Measurements from ENCODE around the gene DNAJB6.
"Not testable (repeated sequence)": the region's sequence is repeated elsewhere in the genome, so short reads cannot be mapped to it uniquely, and the experiment has no call there.

Gene DNAJB6

DNA sequence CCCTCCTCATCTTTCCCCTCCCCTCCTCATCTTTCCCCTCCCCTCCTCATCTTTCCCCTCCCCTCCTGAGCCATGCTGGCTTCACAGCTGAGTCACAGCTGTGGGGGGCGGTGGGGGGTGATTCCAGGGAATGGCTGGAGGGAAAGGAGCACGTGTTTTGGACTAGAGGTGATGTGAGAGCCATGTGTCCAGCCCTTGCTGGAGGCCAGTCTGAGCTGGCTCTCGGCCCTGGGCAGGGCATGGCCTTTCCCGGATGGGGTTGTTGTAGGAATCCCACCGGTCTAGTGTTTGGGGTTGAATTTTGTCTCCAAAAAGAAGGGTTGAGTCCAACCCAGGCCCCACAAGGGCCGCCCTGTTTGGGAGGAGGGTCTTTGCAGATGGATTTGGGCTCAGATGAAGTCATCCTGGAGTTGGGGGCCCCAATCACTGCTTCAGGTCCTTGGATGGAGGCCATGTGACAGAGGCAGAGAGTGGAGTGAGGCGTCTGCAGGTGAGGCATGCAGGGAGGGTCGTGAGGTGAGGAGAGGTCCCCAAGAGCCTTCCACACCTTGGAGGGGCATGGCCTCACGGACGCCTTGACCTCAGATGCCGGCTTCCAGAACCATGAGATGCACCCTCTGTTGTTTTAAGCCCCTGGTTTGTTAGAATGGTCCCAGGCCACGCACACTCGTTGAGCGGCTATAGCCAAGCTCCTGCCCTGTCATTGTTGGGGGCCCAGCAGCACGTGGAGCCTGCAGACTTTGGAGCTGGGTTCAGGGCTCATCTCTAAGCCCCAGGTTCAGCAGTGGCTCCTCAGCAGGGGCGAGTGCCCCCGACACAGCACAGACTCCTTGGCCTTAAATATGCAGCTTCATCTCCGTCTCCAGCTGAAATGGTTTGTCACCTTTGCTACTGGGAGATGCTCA lies 101.6 kb downstream of the DNAJB6 start:
- in situ Hi-C loops (cut with MboI; ENCODE audit: low sequenced_read_pairs) = no loop called here

DNA sequence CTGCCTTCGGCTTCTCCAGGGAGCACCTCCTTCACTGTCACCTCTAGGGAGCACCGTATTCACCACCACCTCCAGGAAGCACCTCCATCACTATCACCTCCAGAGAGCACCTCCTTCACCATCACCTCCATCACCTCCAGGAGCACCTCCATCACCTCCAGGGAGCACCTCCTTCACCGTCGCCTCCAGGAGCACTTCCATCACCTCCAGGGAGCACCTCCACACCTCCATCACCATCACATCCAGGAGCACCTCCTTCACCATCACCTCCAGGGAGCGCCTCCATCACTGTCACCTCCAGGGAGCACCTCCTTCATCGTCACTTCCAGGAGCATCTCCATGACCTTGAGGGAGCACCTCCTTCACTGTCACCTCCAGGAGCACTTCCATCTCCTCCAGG lies 102.3 kb downstream of the DNAJB6 start:
- in situ Hi-C loops (cut with MboI; ENCODE audit: low sequenced_read_pairs) = no loop called here

DNA sequence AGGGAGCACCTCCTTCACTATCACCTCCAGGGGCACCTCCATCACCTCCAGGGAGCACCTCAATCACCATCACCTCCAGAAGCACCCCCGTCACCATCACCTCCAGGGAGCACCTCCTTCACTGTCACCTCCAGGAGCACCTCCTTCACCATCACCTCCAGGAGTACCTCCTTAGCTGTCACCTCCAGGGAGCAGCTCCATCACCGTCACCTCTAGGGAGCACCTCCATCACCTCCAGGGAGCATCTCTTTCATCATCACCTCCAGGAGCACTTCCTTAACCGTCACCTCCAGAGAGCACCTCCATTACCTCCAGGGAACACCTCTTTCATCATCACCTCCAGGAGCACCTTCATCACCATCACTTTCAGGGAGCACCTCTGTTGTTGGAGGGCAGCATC lies 103.0 kb downstream of the DNAJB6 start:
- in situ Hi-C loops (cut with MboI; ENCODE audit: low sequenced_read_pairs) = no loop called here

DNA sequence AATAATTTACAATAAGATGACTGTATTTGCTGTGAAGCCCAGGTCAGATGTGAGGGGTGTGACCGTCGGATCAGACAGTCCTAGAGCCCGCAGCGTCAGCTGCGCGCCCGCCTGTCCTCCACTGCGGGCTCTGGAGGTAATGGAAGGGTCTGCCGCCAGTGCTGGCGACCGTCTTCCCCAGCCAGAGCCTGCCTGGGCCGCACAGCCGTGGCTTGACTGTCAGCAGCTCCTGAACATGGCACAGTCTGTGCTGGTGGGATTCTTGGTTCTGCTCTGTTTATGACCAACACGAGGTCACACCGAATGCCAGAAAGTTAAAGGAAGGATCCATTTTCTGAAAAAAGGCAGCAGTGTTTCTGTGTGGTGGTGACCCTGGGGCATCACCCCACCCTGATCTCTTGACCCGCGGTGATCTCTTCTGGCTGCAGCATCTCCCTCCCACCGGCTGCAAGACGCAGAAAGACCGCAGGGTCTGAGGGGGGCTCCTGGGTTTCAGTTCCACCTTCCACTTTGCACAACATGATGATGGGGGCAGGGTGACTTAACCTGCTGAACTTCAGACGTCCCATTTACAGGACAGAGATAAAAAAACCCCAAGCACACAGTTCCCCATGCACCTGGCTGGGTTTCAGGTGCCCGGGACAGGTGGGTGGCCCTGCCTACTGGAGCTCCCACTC lies 103.7 kb downstream of the DNAJB6 start:
- in situ Hi-C loops (cut with MboI; ENCODE audit: low sequenced_read_pairs) = no loop called here

DNA sequence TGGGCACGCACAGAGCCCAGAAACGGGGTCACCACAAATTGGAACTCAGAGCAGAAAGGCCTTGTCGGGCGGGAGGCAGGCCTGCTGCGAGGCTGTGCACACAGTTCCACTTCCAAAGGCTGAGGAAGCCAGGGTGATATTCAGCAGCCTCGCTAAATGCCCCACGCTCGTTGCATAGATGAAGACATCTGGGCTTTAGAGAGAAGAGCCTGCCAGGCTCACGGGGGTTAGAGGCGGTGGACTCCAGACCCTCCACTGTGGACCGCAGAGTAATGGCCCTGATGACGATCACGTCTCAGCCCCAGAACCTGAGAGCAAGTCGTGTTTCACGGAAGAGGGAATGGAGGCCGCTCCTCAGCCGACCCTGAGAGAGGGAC lies 104.2 kb downstream of the DNAJB6 start:
- in situ Hi-C loops (cut with MboI; ENCODE audit: low sequenced_read_pairs) = no loop called here

DNA sequence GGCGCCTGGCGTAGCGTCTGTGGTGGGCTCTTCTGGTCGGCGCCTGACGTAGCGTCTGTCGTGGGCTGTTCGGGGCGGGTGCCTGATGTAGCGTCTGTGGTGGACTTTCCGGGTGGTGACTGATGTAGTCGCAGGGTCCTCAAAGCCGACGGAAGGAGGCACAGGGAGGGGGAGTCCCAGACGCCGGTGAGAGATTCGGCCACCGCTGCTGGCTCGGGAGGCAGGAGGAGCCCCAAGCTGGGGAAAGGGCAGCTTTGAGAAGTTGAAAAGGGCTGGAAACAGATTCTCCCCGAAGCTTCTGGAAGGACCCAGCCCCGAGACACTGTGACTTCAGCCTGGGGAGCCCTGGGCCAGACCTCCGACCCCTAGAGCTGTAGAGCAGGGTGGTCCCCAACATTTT lies 105.7 kb downstream of the DNAJB6 start:
- in situ Hi-C loops (cut with MboI; ENCODE audit: low sequenced_read_pairs) = no loop called here

DNA sequence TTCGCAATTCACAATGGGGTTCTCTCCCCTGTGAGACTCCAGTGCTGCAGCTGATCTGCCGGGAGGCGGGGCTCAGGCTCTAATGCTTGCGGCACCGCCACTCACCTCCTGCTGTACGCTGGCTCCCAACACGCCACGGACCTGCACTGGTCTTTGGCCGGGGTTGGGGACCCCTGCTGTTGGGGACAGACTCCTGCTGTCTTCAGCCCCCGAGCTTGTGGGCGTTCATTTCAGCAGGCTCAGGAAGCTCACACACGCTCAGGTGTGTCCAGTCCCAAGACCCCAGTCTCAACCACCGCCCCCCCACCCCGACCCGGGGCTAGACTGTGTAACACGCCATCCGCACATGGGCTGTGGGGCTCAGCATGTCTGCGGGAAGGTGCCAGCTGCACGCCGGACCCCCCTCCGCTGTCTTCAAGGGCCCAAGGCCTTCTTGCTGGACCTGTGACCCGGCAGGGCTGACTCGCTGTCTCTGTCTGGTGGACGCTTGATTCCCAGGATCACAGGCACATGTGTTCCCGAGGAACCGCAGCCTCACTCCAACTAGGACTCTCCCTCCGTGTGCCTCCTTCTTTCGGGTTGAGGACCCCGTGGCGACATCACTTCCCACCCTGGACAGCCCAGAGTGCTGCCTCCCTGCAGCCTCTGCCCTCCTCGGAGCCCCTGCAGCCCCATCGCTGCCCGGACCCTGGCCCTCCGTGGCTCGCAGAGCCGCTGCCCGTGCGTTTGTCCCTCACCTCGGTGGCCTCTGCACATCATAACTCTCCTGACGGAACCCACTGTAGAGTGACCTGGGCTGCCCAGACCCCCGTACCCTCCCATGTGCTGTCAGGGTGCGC lies 106.4 kb downstream of the DNAJB6 start:
- in situ Hi-C loops (cut with MboI; ENCODE audit: low sequenced_read_pairs) = no loop called here

DNA sequence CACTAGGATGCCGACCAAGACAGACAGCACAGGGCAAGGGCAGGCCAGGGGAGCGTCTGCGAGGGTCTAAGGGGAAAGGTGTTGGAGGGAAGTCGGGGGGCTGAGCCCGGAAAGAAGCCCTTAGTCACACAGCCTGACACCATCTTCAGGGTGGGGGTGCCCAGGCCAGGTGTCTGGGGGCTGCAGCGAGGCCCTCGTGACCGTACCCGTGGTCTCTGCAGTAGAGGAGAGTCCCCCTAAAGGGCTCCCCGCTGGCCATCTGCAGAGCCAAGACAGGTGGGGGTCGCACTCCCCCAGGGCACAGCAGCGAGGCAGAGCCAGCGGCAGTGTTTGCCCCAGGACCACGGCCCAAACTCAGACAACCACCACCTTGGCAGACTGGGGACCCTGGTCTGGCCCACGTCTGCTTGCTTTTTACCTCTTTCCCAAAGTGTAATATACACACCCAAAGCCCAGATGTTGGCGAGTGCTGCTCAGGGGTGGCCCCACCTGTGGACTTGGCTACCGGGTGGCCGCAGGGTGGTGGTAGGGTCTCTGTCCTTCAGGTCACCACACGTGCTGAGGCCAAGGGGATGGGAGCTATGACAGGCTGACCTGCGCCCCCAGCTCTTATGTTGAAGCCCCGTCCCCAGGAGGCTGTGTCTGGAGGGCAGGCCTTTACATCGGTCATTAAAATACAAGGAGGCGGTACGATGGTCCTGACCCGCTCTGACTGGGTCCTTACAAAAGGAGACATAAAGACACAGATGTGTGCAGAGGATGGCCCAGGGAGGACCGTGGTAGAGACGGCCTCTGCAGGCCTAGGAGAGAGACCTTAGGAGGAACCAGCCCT lies 107.4 kb downstream of the DNAJB6 start:
- in situ Hi-C loops (cut with MboI; ENCODE audit: low sequenced_read_pairs) = no loop called here

DNA sequence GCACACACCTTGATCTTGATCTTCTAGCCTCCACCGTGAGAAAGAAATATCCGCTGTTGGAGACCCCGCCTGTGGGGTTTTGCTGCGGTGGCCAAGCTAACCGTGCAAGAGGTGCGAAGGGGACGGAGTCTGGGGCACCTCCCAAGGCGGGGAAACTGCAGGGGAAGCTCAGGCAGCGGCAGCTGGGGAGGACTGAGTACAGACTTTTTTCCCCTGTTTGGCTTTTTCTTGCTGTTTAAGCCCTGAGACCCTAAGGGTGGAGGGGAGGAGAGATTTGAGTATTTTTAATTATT lies 108.0 kb downstream of the DNAJB6 start:
- in situ Hi-C loops (cut with MboI; ENCODE audit: low sequenced_read_pairs) = no loop called here

DNA sequence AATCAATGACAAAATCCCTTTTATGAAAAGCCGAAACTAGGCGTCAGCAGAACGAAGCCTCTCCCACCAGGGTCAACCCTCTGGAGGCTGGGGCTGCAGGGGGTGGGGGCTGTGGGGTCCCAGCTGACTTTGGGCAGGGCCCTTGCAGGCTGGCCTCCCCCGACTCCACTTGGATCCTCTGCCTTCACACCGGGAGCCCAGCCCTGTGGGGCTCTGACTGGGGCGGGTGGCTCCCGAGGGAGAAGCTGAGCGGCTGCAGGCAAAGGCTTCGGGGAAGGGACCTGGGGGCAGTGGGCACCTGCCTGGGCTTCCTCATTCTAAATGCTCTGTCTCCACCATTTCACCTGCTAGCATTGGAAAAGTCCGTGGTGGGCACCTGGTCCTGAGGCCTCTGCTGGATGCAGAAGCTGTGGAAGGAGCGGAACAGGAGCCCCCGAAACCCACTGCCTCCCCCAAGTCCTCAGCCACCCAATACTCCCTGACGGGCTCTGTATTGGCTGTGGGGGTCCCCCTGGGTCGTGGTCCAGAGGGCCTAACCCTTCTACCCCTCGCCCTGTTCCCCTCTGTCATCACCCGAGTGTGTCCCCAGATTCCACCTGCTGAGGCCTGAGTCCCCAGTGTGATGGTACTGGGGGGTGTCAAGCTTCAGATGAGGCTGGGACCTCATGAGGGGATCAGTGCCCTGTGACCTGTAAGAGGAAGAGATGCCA lies 108.6 kb downstream of the DNAJB6 start:
- in situ Hi-C loops (cut with MboI; ENCODE audit: low sequenced_read_pairs) = no loop called here

DNA sequence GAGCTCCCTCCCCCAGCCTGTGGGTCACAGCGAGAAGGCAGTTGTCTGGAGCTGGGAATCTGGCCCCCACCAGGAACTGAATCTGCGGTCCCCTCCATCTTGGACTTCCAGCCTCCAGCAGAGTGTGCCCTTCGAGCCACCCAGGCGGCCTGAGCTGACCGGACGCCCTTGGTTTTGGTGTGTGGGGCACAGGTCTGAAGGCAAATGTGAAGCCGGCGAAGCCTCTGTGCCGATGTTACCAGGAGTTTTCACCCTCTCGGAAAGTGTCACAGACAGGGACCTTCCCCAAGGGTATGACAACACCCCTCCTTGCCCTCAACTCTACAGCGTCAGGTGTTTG lies 109.1 kb downstream of the DNAJB6 start:
- in situ Hi-C loops (cut with MboI; ENCODE audit: low sequenced_read_pairs) = no loop called here

DNA sequence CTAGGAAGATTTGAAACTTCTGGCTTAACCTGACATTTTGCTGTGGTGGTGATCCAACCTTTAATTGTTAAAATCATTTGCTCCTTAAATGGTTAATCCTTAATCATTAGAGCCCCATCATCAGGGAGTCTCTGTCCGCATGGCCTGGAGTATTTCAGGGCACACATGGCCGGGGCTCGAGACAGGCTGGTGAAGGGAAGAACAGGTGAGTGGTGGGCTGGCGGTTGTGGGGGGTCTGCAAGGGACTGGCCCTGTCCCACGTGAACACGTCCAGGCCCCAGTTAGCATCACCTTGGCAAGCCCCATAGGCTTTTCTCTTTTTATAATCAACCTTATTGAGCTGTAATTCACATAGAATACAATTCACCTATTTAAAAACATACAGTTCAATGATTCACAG lies 109.5 kb downstream of the DNAJB6 start:
- in situ Hi-C loops (cut with MboI; ENCODE audit: low sequenced_read_pairs) = no loop called here

DNA sequence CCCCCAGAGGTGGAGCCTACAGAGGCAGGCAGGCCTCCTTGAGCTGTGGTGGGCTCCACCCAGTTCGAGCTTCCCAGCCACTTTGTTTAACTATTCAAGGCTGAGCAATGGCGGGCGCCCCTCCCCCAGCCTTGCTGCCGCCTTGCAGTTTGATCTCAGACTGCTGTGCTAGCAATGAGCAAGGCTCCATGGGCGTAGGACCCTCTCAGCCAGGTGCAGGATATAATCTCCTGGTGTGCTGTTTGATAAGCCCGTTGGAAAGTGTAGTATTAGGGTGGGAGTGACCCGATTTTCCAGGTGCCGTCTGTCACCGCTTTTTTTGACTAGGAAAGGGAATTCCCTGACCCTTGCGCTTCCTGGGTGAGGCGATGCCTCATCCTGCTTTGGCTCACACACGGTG lies 117.2 kb downstream of the DNAJB6 start:
- in situ Hi-C loops (cut with MboI; ENCODE audit: low sequenced_read_pairs) = not testable (repeated sequence)

DNA sequence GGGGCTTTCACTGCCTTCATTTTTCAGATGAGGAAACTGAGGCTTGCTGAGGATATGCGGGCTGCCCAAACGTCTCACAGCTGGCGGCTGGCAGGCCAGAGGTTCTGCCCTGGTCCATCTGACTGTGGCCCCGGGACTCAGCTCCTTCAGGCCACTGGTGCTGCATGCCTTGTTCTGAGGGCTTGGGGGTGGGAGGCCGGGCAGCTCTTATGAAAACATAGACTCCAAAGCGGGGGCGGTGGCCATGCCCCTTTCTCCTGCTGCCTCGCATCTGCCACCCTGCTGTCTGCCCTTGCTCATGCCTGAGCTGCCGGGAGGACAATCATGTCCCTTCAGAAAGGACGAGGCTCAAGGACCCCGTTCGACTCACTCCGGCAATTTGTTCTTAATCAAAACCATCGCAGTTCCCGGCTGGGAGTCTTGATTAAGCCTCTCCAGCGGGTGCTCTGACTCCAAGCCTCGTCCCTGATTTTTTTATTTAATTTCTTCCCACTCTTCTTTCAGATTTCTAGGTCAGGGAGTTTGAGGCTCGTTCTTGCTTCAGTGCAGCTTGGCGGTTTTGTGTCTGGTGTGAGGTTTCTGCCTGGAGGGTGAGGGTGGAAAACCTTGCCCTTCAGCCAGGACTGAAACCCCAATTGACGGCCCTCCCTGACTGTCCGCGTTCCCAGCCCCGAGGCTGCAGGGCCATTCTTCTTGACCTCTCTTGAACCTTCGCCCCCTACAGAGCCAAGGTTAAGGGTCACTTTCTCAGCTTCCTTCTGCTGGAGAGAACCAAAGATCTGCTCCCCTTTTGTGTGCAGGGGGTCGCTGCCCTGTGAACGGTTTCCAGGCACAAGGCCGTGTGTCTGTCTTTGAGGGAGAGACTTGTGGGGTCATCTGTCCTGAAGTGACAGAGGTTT lies 120.8 kb downstream of the DNAJB6 start:
- in situ Hi-C loops (cut with MboI; ENCODE audit: low sequenced_read_pairs) = no loop called here

DNA sequence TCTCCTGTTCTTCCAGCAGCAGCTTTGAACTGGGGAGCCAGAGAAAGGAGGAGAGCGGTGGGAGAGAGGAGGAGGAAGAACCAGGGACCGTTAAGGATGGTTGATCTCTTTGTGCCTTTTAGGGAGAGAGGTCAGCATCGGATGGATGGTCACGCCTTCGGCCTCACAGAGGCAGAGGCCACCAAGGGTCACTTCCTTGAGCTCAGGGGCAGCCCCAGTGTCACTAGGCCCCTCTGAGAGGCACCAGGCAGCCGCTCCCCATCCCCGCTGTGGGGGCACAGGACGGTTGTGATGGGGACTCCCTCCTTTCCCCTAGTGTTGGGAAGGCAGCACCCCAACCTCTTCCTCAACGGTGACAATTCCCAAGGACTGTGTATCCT lies 121.4 kb downstream of the DNAJB6 start:
- in situ Hi-C loops (cut with MboI; ENCODE audit: low sequenced_read_pairs) = no loop called here

DNA sequence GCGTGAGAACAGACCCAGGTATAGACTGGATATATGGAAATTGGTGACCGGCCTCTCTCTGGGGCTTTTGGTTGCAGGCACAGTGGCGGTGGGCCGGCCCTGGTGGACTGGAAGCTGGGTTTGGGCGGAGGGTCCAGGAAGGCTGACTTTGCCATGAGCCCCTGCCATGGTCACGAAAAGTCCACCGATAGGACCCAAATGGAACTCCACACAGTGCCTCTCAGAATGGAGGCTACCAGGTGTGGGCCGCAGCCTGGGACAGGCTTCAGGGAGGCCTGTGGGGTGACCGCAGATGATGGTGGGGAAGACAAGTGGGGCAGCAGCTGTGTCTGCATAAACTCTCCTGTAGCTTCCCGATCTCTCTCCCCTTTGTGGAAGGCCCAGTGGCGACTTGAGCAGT lies 123.2 kb downstream of the DNAJB6 start:
- in situ Hi-C loops (cut with MboI; ENCODE audit: low sequenced_read_pairs) = no loop called here

DNA sequence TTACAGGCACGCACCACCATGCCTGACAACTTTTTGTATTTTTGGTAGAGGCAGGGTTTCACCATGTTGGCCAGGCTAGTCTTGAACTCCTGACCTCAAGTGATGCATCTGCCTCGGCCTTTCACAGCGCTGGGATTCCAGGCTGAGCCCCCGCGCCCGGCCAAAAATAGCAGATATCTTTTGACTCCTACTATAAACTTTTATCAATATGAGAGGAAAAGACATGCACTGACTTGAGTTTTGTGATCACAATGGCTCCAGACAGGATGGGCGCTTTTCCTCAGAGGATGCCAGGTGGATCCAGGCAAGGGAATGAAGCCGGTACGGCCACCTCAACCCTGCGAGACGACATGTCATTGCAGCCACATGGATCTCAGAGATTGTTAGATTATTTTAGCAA lies 123.9 kb downstream of the DNAJB6 start:
- in situ Hi-C loops (cut with MboI; ENCODE audit: low sequenced_read_pairs) = no loop called here

DNA sequence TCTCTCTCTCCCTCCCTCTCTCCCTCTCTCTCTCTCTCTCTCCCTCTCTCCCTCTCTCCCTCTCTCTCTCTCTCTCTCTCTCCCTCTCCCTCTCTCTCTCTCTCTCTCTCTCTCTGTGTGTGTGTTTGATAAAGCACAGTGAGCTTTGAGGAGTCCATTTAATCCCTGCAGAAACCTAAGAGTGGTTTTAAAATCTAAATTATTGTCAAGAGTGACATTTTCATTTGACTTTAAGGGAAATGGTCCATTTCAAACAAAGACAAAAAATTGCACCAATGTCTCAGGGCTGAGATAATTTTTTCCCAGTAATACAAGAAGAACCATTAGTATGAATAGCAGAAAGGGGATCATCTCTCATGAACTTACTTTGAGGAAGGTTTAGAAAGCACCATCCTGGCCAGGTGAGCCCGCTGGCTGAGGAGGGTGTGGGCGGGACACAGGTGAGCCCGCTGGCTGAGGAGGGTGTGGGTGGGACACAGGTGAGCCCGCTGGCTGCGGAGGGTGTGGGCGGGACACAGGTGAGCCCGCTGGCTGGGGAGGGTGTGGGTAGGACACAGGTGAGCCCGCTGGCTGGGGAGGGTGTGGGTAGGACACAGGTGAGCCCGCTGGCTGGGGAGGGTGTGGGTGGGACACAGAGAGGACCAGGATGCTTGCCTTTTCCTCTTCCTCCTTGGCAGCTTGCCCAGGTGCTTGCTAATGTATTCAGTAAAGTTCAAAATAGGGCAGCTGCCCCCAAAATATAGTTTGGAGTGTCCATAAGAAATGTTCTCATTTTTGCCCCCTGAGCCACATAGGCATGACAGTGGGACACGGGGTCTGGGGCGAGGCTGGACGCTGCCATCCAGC lies 125.0 kb downstream of the DNAJB6 start:
- in situ Hi-C loops (cut with MboI; ENCODE audit: low sequenced_read_pairs) = no loop called here

DNA sequence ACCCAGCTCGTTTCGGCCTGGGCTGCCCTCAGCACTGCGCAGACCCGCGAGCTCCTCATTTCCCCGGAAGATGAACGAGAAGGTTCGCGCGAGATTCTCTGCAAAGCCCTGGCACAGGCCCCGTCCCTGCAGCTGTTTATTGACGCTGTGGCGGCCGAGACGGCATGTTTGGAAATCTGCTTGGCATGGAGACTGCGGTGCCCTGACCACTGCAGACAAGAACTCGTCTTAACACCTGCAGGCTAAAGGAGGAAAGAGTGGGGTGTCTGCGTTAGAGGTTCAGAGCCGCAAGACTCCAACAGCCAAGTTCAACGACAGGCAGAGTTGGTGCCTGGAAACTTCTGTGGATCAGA lies 125.6 kb downstream of the DNAJB6 start:
- in situ Hi-C loops (cut with MboI; ENCODE audit: low sequenced_read_pairs) = no loop called here

Data from HL-60/S4 treated with retinoic acid at 250 ng/mL for 4 days and 3 days (cell line).